Lower lobe of right lung (tissue), 2 donors: ENCODE results near the gene PACRG. TPM values are rescaled to one million over a fixed set of nuclear protein-coding genes. Genes with fewer than 3 reads are reported as not detected.
A peak's percentile ranks its signal among the peaks of the same experiment; 100 is the strongest.

Experiments
- ATAC-seq, 2 donors: fragments of 200-7000 bp; cut with Tn5 transposase; one replicate each; pipeline ENCODE4 v1.9.1; 2020 to 2022; ENCODE audit warnings: mild to moderate bottlenecking in 2 of 2, moderate library complexity in 2 of 2
- DNase-seq: peaks from one replicate; pipeline ENCODE4 v3.0.0-alpha.2; 2020
- H3K27ac ChIP-seq: fragments of 200-600 bp; one replicate; pipeline ENCODE4 v1.8.0; 2022
- H3K27me3 ChIP-seq: fragments of 200-600 bp; one replicate; pipeline ENCODE4 v1.8.0; 2022; ENCODE audit warnings: low read depth
- H3K36me3 ChIP-seq: fragments of 200-600 bp; one replicate; pipeline ENCODE4 v1.8.0; 2022; ENCODE audit warnings: mild to moderate bottlenecking
- H3K4me1 ChIP-seq: fragments of 200-600 bp; one replicate; pipeline ENCODE4 v1.8.0; 2022
- H3K4me3 ChIP-seq: fragments of 200-600 bp; one replicate; pipeline ENCODE4 v1.8.0; 2022; ENCODE audit warnings: mild to moderate bottlenecking
- H3K9me3 ChIP-seq: fragments of 200-600 bp; one replicate; pipeline ENCODE4 v1.8.0; 2022
- CTCF ChIP-seq: fragments of 200-600 bp; IDR thresholded peaks from one replicate; pipeline ENCODE4 v1.8.0; 2022; ENCODE audit warnings: antibody characterized with exemption, mild to moderate bottlenecking
- intact Hi-C: fragments of 100-400 bp; cut with DNase I; formaldehyde crosslinking; loops from one replicate; pipeline ENCODE4 v1.11.0; 2022
- total RNA-seq: library from RNA; stranded (reverse); fragmentation: NEBNext Ultra II Directional; extraction: Animal tissue kit (Norgen Biotek cat#: 25700); gene quantifications from one replicate; pipeline ENCODE4 v1.2.1, GENCODE V29; 2021
- donor health status: DM: no; HTN: yes; CAD: no; lungs with severe emphysema.

PACRG gene
- total RNA-seq, 1 donor from 2014 or later = 5.5 TPM

- DNase-seq (no peak), ATAC-seq (no peak)
- Histone ChIP-seq H3K4me3 (no peak overlapping the region), H3K4me1 (peaks cover 9% of the 10 kb centered on the region), H3K27ac (no peak overlapping the region), H3K36me3 (no peaks in the 10 kb centered on the region), H3K9me3 (no peaks in the 10 kb centered on the region), H3K27me3 (no peaks in the 10 kb centered on the region)
- intact Hi-C loops = no loop called here
- no peak for TF ChIP-seq CTCF
Measured at GRCh38 chr6:163185744-163186143, 458.0 kb downstream of the PACRG start.

GRCh38 chr6:163186527-163186926 lies 458.8 kb downstream of the PACRG start:
- ATAC-seq (no peak), DNase-seq (no peak)
- no peaks in the 10 kb centered on the region for H3K27me3 ChIP-seq
- no peaks in the 10 kb centered on the region for H3K9me3 ChIP-seq
- H3K27ac ChIP-seq = no peak overlapping the region
- no peaks in the 10 kb centered on the region for H3K36me3 ChIP-seq
- H3K4me3 ChIP-seq = no peak overlapping the region
- peaks cover 4% of the 10 kb centered on the region for H3K4me1 ChIP-seq
- no peak for TF ChIP-seq CTCF
- intact Hi-C loops = no loop called here

GRCh38 chr6:163187201-163187600 lies 459.4 kb downstream of the PACRG start:
- intact Hi-C loops = no loop called here
- Histone ChIP-seq H3K4me1 (no peaks in the 10 kb centered on the region), H3K36me3 (no peaks in the 10 kb centered on the region), H3K4me3 (no peak overlapping the region), H3K27me3 (no peaks in the 10 kb centered on the region), H3K9me3 (no peaks in the 10 kb centered on the region), H3K27ac (no peak overlapping the region)
- peak in 1 of 2 donors; percentile 42 for ATAC-seq
- TF ChIP-seq CTCF = no peak
- no peak for DNase-seq

GRCh38 chr6:163187606-163188005 lies 459.8 kb downstream of the PACRG start:
- Histone ChIP-seq H3K4me3 (no peak overlapping the region), H3K27ac (no peak overlapping the region), H3K27me3 (no peaks in the 10 kb centered on the region), H3K4me1 (no peaks in the 10 kb centered on the region), H3K9me3 (no peaks in the 10 kb centered on the region), H3K36me3 (no peaks in the 10 kb centered on the region)
- intact Hi-C loops = no loop called here
- no peak for ATAC-seq
- TF ChIP-seq CTCF = no peak
- no peak for DNase-seq

GRCh38 chr6:163188746-163189145 lies 461.0 kb downstream of the PACRG start:
- Histone ChIP-seq H3K4me3 (no peak overlapping the region), H3K27me3 (no peaks in the 10 kb centered on the region), H3K36me3 (no peaks in the 10 kb centered on the region), H3K27ac (no peak overlapping the region), H3K4me1 (no peaks in the 10 kb centered on the region), H3K9me3 (no peaks in the 10 kb centered on the region)
- ATAC-seq = no peak
- intact Hi-C loops = no loop called here
- no peak for TF ChIP-seq CTCF
- DNase-seq = no peak

- no peak for ATAC-seq
- no peaks in the 10 kb centered on the region for H3K27me3 ChIP-seq
- no peak overlapping the region for H3K27ac ChIP-seq
- no peaks in the 10 kb centered on the region for H3K36me3 ChIP-seq
- no peak overlapping the region for H3K4me3 ChIP-seq
- H3K4me1 ChIP-seq = no peaks in the 10 kb centered on the region
- intact Hi-C loops = no loop called here
- no peaks in the 10 kb centered on the region for H3K9me3 ChIP-seq
- no peak for DNase-seq
- no peak for TF ChIP-seq CTCF
Measured at GRCh38 chr6:163189609-163190008, 461.8 kb downstream of the PACRG start.
